SHP77 treated with DMSO at 0.1 percent for 48 hours (cell line): Measurements from ENCODE around the gene CD163.
"Not testable (repeated sequence)": the region's sequence is repeated elsewhere in the genome, so short reads cannot be mapped to it uniquely, and the experiment has no call there.

Experiments used
- DNase-seq: peaks from one replicate; lab custom pipeline; 2025; lab: John Stamatoyannopoulos, UW

The CD163 gene

GRCh38 chr12:7448099-7448498 lies 55.5 kb downstream of the CD163 start:
- no peak for DNase-seq

- no peak for DNase-seq
Measured at GRCh38 chr12:7444537-7444936, 59.0 kb downstream of the CD163 start.

GRCh38 chr12:7444076-7444475 lies 59.5 kb downstream of the CD163 start, which contains the start of gene CD163L1:
Gene CD163L1 (minus strand): TSS chr12:7444153. CDS start chr12:7444127, 26 bp downstream.
- no peak for DNase-seq

DNA sequence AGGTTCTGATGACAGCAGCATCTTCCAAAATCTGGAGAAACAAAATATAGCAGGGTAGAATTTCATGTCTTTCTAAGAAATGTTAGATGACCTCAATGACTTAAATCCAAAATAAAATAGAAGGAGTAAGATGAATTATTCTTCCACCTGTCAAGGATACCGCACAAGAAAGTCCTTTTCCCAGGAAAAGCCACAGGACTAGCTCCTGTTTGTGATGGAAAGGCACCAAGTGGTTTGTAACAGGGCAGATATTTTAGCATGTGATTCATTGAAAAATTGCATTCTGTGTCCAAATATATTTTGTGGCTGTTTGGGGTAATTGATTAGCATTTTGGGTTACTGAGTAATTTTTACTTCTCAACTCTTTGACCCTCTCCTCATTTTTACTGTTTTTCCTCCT lies 62.4 kb downstream of the CD163 start:
- DNase-seq: no peak

DNA sequence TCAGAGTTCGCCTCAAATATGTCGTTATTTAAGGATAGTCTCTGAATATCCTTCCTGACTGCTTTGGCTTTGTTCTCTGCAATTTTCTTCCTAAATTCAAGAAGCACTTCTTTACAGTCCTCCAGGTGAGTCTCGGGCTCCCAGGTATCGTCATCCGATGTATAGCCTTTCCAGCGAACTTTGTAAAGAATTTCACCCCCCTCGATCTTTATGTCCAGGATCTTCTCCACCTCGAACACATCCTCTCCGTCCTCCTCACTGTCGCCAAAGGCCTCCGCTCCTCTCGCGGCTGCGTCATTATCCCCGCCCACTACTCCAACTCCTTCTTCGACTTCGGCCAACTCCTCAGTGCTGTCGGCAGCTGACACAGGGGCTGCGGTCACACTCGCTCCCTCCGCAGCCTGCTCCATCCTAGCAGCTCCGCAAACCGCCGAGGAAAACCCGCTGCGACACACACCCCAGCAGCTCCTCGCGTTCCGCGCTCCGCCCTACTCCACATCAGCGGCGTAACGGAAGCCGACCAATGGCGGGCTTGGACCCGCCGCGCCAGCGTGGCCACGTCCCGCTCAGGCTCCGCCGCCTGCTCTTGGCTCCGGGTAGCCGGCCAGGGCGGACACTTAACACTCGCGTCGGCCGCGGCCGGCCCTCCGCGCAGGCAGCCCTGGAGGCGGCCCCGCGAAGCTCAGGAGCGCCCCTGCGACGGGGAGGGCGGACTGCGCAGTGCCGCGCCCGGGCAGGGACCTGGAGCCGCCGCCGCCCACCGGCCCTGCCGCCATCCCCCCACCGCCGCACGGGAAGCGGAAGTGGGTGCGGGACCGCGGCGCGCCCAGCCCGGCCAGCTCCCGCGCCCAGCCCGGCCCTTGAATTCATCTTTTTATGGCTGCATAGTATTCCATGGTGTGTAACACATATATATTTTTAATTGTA lies 63.7 kb downstream of the CD163 start:
- peak; percentile 30 for DNase-seq

DNA sequence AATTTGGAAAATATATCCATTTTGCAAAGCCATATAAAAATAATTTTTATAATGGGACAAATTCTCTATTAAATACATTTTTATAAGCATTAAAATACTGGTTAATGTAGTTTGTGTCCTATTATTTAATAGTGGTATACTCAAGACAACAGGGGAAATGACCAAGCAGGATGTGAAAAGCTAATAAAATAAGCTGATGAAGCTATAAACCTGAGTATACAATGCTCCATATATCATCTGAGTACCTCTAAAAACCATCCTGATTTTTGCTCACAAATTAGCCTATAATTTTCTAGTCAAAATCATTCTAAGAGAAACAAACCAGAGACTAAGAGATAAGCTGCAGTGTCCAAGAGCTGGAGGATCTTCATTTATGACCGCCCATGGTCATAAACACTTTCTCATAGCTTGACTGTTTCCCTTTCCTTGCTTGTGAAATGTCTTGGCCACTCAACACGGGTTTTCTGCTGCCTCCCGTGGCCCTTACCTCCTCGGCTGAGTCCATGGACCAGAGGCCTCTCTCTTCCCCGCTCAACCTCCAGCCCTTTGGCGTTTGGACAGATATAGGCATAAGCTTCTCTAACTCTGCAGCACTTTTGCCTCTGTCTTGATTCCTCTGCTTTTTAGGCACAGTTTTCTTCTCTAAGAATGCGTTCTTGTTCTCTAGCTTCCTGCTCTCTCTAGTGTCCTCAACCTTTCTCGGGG lies 65.1 kb downstream of the CD163 start:
- DNase-seq: not testable (repeated sequence)

GRCh38 chr12:7437494-7437893 lies 66.1 kb downstream of the CD163 start:
- not testable (repeated sequence) for DNase-seq

DNA sequence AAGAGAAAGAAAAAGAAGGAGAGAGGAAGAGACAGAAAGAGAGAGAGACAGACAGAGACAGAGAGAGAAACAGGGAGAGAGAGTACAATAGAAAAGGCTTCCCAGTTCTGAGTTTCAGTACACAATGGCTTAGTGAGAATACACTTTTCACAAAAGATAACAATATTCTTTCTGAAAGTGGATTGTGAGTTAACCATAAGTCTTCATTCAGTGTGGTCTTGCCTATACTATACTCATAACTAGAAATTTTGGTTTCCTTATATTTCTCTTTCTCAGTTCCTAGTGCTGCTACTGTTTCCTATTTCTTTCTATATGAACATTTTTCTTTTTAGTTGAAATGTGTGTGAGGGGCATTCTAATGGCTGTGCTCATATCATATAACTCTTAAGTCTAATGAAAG lies 68.9 kb downstream of the CD163 start:
- no peak for DNase-seq

DNA sequence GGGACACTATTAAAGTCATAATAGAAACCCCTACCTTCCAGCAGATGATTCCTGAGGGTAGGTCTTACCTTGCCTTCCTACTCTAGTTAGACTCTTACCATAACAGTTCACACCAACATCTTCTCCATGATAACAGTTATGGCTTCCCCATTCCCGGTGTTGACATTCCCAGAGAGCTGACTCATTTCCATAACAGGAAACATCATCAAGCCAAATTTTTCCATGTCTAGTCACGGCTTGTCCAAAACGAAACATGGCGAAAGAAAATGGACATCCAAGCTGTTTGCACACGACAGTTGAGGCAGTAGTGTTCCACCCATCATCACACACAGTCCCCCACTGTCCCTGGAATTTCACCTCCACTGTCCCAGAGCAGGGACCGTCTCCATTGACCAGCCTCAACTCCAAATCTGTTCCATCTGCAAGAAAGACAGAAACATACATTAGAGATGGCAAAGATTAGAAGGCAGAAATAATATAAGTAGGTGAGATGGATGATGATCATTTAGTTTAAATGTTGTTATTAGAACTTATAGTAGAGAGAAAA lies 70.2 kb downstream of the CD163 start:
- no peak for DNase-seq

DNA sequence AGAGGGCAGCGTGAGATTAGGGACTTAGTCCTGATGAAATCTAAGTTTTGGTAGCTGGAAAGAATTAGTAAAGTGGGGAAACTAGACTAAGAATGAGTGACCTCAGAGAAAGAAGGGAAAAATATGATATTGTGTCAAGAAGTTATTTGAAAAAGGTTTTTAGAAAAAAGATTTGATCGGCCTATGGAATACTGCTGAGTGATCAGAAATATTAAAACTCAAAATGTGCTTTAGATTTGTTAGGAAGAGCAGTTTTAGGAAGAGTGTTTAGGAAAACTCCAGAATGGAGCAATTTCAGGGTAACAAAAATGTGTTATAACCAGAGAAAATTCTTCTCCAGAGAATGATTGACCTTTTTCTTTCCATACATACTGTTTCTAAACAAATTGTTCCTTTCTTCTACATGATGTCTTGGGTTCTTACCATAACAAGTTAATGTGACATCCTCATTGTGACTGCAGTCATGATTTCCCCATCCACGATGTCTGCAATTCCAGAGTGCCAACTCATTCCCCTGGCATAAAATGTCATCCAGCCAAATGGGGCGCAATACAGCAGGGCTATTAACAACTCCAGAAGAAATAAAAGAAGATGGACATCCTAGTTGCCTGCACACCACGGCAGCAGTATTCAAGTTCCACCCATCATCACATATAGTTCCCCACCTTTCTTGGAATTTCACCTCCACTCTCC lies 71.4 kb downstream of the CD163 start:
- DNase-seq: no peak
